Measurements from ENCODE around the gene FAM13A.
"Not testable (repeated sequence)": the region's sequence is repeated elsewhere in the genome, so short reads cannot be mapped to it uniquely, and the experiment has no call there.

The FAM13A gene

GRCh38 chr4:88955580-88956380 is 101.2 kb downstream of the FAM13A start:
- DNase-seq, result no peak

GRCh38 chr4:88953400-88953799 is 103.6 kb downstream of the FAM13A start:
- DNase-seq, result no peak

GRCh38 chr4:88952081-88952480 is 104.9 kb downstream of the FAM13A start:
- DNase-seq, result no peak

GRCh38 chr4:88949605-88950004 is 107.4 kb downstream of the FAM13A start:
- no peak for DNase-seq

GRCh38 chr4:88940506-88940905 is 116.5 kb downstream of the FAM13A start:
- no peak for DNase-seq

GRCh38 chr4:88939697-88940096 is 117.3 kb downstream of the FAM13A start:
- DNase-seq, result peak; percentile 12

GRCh38 chr4:88938138-88938537 is 118.8 kb downstream of the FAM13A start:
- DNase-seq, result peak; percentile 72

- peak; percentile 71 for DNase-seq
These were observed 119.9 kb downstream of the FAM13A start for GRCh38 chr4:88937081-88937480.

- DNase-seq, result no peak
These were observed 123.4 kb downstream of the FAM13A start for GRCh38 chr4:88933414-88934160.

- DNase-seq, result no peak
These were observed 128.1 kb downstream of the FAM13A start for GRCh38 chr4:88928852-88929251.

GRCh38 chr4:88927420-88927819 is 129.6 kb downstream of the FAM13A start:
- no peak for DNase-seq

- no peak for DNase-seq
These were observed 137.9 kb downstream of the FAM13A start for GRCh38 chr4:88919056-88919455.

GRCh38 chr4:88913181-88913580 is 143.8 kb downstream of the FAM13A start:
- not testable (repeated sequence) for DNase-seq

GRCh38 chr4:88911246-88912212 is 145.5 kb downstream of the FAM13A start:
- DNase-seq, result no peak

- DNase-seq, result no peak
These were observed 146.9 kb downstream of the FAM13A start for GRCh38 chr4:88910101-88910500.

- no peak for DNase-seq
These were observed 148.5 kb downstream of the FAM13A start for GRCh38 chr4:88908521-88908920.

GRCh38 chr4:88908003-88908402 is 149.0 kb downstream of the FAM13A start:
- no peak for DNase-seq

- DNase-seq, result no peak
These were observed 149.5 kb downstream of the FAM13A start for GRCh38 chr4:88907478-88907877.

GRCh38 chr4:88904240-88904639 is 152.7 kb downstream of the FAM13A start:
- DNase-seq, result not testable (repeated sequence)

GRCh38 chr4:88900432-88900831 is 156.6 kb downstream of the FAM13A start:
- peak; percentile 7 for DNase-seq

- no peak for DNase-seq
These were observed 159.2 kb downstream of the FAM13A start for GRCh38 chr4:88897752-88898151.

- no peak for DNase-seq
These were observed 159.8 kb downstream of the FAM13A start for GRCh38 chr4:88897180-88897579.

GRCh38 chr4:88893961-88894360 is 163.0 kb downstream of the FAM13A start:
- no peak for DNase-seq

All from NCI-H226 (cell line).